Left lung (tissue), 10 donors: ENCODE measurements around the gene CHRDL2. TPM values are rescaled to one million over a fixed set of nuclear protein-coding genes. Genes with fewer than 3 reads are reported as not detected.

Source experiments
- ATAC-seq: fragments of 200-7000 bp; cut with Tn5 transposase; one replicate; pipeline ENCODE4 v1.9.1; 2020; ENCODE audit warnings: moderate library complexity
- DNase-seq, 4 donors: peaks; one replicate each; pipeline ENCODE4 v3.0.0-alpha.2; 2013 to 2020
- H3K27ac ChIP-seq, 2 donors: fragments of 200-600 bp; sonication (generic) in 1 of 2; one replicate each; pipeline versions ENCODE4 v1.5.0 to v1.8.0; 2020 to 2021
- H3K27me3 ChIP-seq, 2 donors: fragments of 200-600 bp; sonication (generic) in 1 of 2; one replicate each; pipeline versions ENCODE4 v1.5.0 to v1.8.0; 2020 to 2021
- H3K36me3 ChIP-seq, 2 donors: fragments of 200-600 bp; sonication (generic) in 1 of 2; one replicate each; pipeline versions ENCODE4 v1.5.0 to v1.8.0; 2020 to 2021
- H3K4me1 ChIP-seq, 2 donors: fragments of 200-600 bp; one replicate each; pipeline ENCODE4 v1.8.0; 2021
- H3K4me3 ChIP-seq, 2 donors: fragments of 200-600 bp; sonication (generic) in 1 of 2; one replicate each; pipeline versions ENCODE4 v1.5.0 to v1.8.0; 2020 to 2021; ENCODE audit warnings: mild to moderate bottlenecking in 1 of 2
- H3K9me3 ChIP-seq, 2 donors: fragments of 200-600 bp; sonication (generic) in 1 of 2; one replicate each; pipeline versions ENCODE4 v1.5.0 to v1.8.0; 2020 to 2021
- CTCF ChIP-seq, 2 donors: fragments of 200-600 bp; sonication (generic) in 1 of 2; IDR thresholded peaks; one replicate each; pipeline versions ENCODE4 v1.5.0 to v1.8.0; 2021; ENCODE audit warnings: antibody characterized with exemption in 2 of 2
- intact Hi-C, 2 donors: fragments of 100-400 bp; cut with DNase I; formaldehyde crosslinking; loops; one replicate each; pipeline versions ENCODE4 v1.11.2 to v1.14.2; 2022
- polyA plus RNA-seq, 6 donors: library from polyadenylated mRNA; unstranded; fragments of 120-200 nt; gene quantifications; one replicate each; pipeline ENCODE4 v1.2.1, GENCODE V29; 2013; ENCODE audit not compliant: insufficient read length in 6 of 6
- total RNA-seq, 2 donors: library from RNA; stranded (reverse); fragmentation: NEBNext Ultra II Directional; extraction: Animal tissue kit (Norgen Biotek cat#: 25700); gene quantifications; one replicate each; pipeline ENCODE4 v1.2.1, GENCODE V29; 2021
- donor health status: DM: no; HTN: yes; CAD: no.
- donor health status: DM: no; HTN: no; CAD: no.

The CHRDL2 gene
- total and polyA plus RNA-seq, 8 donors = 0.48 to 5.2 (median 0.69) TPM

GRCh38 chr11:74714904-74715303, 16.3 kb downstream of the CHRDL2 start:
- Histone ChIP-seq H3K4me3 (no peak overlapping the region), H3K27ac (no peak overlapping the region), H3K27me3 (no peaks in the 10 kb centered on the region), H3K36me3 (no peaks in the 10 kb centered on the region), H3K4me1 (no peaks in the 10 kb centered on the region), H3K9me3 (no peaks in the 10 kb centered on the region)
- DNase-seq (no peak), ATAC-seq (no peak)
- intact Hi-C loops = no loop called here
- no peak for TF ChIP-seq CTCF (IDR thresholded peaks at IDR 0.05)

GRCh38 chr11:74713686-74714085, 17.5 kb downstream of the CHRDL2 start:
- ATAC-seq = no peak
- Histone ChIP-seq H3K4me1 (no peaks in the 10 kb centered on the region), H3K27me3 (no peaks in the 10 kb centered on the region), H3K27ac (no peak overlapping the region), H3K4me3 (no peak overlapping the region), H3K9me3 (no peaks in the 10 kb centered on the region), H3K36me3 (no peaks in the 10 kb centered on the region)
- no peak for DNase-seq
- intact Hi-C loops = no loop called here
- TF ChIP-seq CTCF (IDR thresholded peaks at IDR 0.05) = no peak

GRCh38 chr11:74710281-74710938, 20.8 kb downstream of the CHRDL2 start:
- no peaks in the 10 kb centered on the region for H3K9me3 ChIP-seq
- no peak overlapping the region for H3K4me3 ChIP-seq
- no peaks in the 10 kb centered on the region for H3K4me1 ChIP-seq
- DNase-seq (peak in 1 of 4 donors; percentile 25), ATAC-seq (peak; percentile 54)
- intact Hi-C loops = no loop called here
- H3K36me3 ChIP-seq = no peaks in the 10 kb centered on the region
- TF ChIP-seq CTCF (IDR thresholded peaks at IDR 0.05) = no peak
- H3K27ac ChIP-seq = no peak overlapping the region
- H3K27me3 ChIP-seq = no peaks in the 10 kb centered on the region

GRCh38 chr11:74709175-74709574, 22.1 kb downstream of the CHRDL2 start:
- Histone ChIP-seq H3K4me3 (no peak overlapping the region), H3K9me3 (no peaks in the 10 kb centered on the region), H3K27me3 (no peaks in the 10 kb centered on the region), H3K36me3 (no peaks in the 10 kb centered on the region), H3K27ac (no peak overlapping the region), H3K4me1 (no peaks in the 10 kb centered on the region)
- no peak for TF ChIP-seq CTCF (IDR thresholded peaks at IDR 0.05)
- DNase-seq (no peak), ATAC-seq (no peak)
- intact Hi-C loops = no loop called here

GRCh38 chr11:74707602-74708510, 23.4 kb downstream of the CHRDL2 start:
- no peaks in the 10 kb centered on the region for H3K36me3 ChIP-seq
- DNase-seq (peak in 1 of 4 donors; percentile 36), ATAC-seq (no peak)
- no peaks in the 10 kb centered on the region for H3K27me3 ChIP-seq
- H3K4me3 ChIP-seq = no peak overlapping the region
- no peaks in the 10 kb centered on the region for H3K4me1 ChIP-seq
- intact Hi-C loops = no loop called here
- no peaks in the 10 kb centered on the region for H3K9me3 ChIP-seq
- TF ChIP-seq CTCF (IDR thresholded peaks at IDR 0.05) = no peak
- no peak overlapping the region for H3K27ac ChIP-seq
